A549 (cell line): ENCODE data around the gene ARMC6.
"Not testable (repeated sequence)": the region's sequence is repeated elsewhere in the genome, so short reads cannot be mapped to it uniquely, and the experiment has no call there.

ENCODE experiments used
- CBX8 ChIP-seq: fragments of 200-600 bp; sonication (generic); IDR thresholded peaks from 2 replicates; pipeline ENCODE4 v1.6.1; 2016
- CHD4 ChIP-seq: fragments of 200-600 bp; sonication (generic); IDR thresholded peaks from 2 replicates; pipeline ENCODE4 v1.6.1; 2016; ENCODE audit warnings: antibody characterized with exemption, mild to moderate bottlenecking, borderline replicate concordance
- CTCF ChIP-seq: fragments of >200 bp; sonication (Bioruptor Twin); formaldehyde crosslinking; IDR thresholded peaks from 3 replicates; pipeline ENCODE4 v1.5.1; 2016
- EHMT2 ChIP-seq: fragments of 200-600 bp; sonication (generic); IDR thresholded peaks from 2 replicates; pipeline ENCODE4 v1.6.1; 2016; ENCODE audit warnings: antibody characterized with exemption, low read depth, mild to moderate bottlenecking, moderate library complexity
- MAX ChIP-seq: IDR thresholded peaks from 2 replicates; pipeline ENCODE4 v1.6.1; 2012
- MAZ ChIP-seq: fragments of 150-350 bp; IDR thresholded peaks from 2 replicates; pipeline ENCODE4 v1.6.1; 2014; ENCODE audit warnings: antibody characterized with exemption, low read depth, low read length, borderline replicate concordance
- NPAS2 ChIP-seq: fragments of 250-450 bp; sonication (Bioruptor Pico); IDR thresholded peaks from 2 replicates; pipeline ENCODE4 v1.8.0; 2022; ENCODE audit warnings: mild to moderate bottlenecking, moderate library complexity, borderline replicate concordance
- RCOR1 ChIP-seq: fragments of 150-350 bp; IDR thresholded peaks from 2 replicates; pipeline ENCODE4 v1.6.1; 2014; ENCODE audit warnings: antibody characterized with exemption, low read length, low read depth
- TP53 ChIP-seq: fragments of 250-450 bp; sonication (Bioruptor Pico); IDR thresholded peaks from 2 replicates; pipeline ENCODE4 v1.5.0; 2021; ENCODE audit warnings: mild to moderate bottlenecking, moderate library complexity
- TF ChIP-seq, protein P1 (sequence below): fragments of 150-350 bp; IDR thresholded peaks from 2 replicates; pipeline ENCODE4 v1.6.1; 2014; ENCODE audit warnings: low read depth, mild to moderate bottlenecking, low read length

DNA sequence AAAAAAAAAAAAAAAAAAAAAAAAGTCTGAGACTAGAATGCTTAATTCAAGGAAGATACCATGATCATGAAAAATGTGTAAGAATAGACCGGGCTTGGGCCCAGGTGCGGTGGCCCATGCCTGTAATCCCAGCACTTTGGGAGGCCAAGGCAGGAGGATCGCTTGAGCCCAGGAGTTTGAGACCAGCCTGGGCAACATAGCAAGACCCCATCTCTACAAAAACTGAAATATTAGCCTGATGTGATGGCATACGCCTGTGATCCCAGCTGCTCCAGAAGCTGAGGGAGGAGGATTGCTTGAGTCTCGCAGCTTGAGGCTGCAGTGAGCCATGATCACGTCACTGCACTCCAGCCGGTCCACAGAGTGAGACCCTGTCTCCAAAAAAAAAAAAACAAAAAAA is 73.5 kb downstream of the ARMC6 start:
- not testable (repeated sequence) for TF ChIP-seq CTCF; MAZ; EHMT2; CBX8; NPAS2 (CRISPR knock-in tag); RCOR1; MAX; TP53 (CRISPR knock-in tag); CHD4
- TF ChIP-seq, protein P1, sequence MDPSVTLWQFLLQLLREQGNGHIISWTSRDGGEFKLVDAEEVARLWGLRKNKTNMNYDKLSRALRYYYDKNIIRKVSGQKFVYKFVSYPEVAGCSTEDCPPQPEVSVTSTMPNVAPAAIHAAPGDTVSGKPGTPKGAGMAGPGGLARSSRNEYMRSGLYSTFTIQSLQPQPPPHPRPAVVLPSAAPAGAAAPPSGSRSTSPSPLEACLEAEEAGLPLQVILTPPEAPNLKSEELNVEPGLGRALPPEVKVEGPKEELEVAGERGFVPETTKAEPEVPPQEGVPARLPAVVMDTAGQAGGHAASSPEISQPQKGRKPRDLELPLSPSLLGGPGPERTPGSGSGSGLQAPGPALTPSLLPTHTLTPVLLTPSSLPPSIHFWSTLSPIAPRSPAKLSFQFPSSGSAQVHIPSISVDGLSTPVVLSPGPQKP: not testable (repeated sequence)
